CD4-positive, alpha-beta T cell treated with Interleukin-12 subunit alpha and Interleukin-12 subunit beta, for 1 hour (primary cell): ENCODE measurements around the gene ANKRD55.
A peak's percentile ranks its signal among the peaks of the same experiment; 100 is the strongest.
"Not testable (repeated sequence)": the region's sequence is repeated elsewhere in the genome, so short reads cannot be mapped to it uniquely, and the experiment has no call there.

Experiments used
- DNase-seq: peaks from one replicate; pipeline ENCODE4 v3.0.0-alpha.2; 2020

Gene ANKRD55

GRCh38 chr5:56166671-56167385 lies 66.3 kb downstream of the ANKRD55 start:
- DNase-seq, result no peak

- DNase-seq, result no peak
Measured at GRCh38 chr5:56164376-56164775, 68.8 kb downstream of the ANKRD55 start.

- no peak for DNase-seq
Measured at GRCh38 chr5:56161927-56162326, 71.2 kb downstream of the ANKRD55 start.

GRCh38 chr5:56161439-56161823 lies 71.7 kb downstream of the ANKRD55 start:
- DNase-seq, result no peak

- no peak for DNase-seq
Measured at GRCh38 chr5:56160723-56161438, 72.2 kb downstream of the ANKRD55 start.

- no peak for DNase-seq
Measured at GRCh38 chr5:56159521-56159947, 73.6 kb downstream of the ANKRD55 start.

GRCh38 chr5:56158331-56158960 lies 74.7 kb downstream of the ANKRD55 start:
- no peak for DNase-seq

GRCh38 chr5:56157191-56157621 lies 75.9 kb downstream of the ANKRD55 start:
- not testable (repeated sequence) for DNase-seq

GRCh38 chr5:56156585-56157190 lies 76.4 kb downstream of the ANKRD55 start:
- peak; percentile 31 for DNase-seq

- DNase-seq, result no peak
Measured at GRCh38 chr5:56155992-56156584, 77.0 kb downstream of the ANKRD55 start.

GRCh38 chr5:56154732-56155484 lies 78.2 kb downstream of the ANKRD55 start:
- no peak for DNase-seq

- DNase-seq, result peak; percentile 25
Measured at GRCh38 chr5:56152437-56152836, 80.7 kb downstream of the ANKRD55 start.

GRCh38 chr5:56150756-56151155 lies 82.4 kb downstream of the ANKRD55 start:
- not testable (repeated sequence) for DNase-seq

GRCh38 chr5:56148453-56148971 lies 84.6 kb downstream of the ANKRD55 start:
- peak; percentile 41 for DNase-seq

GRCh38 chr5:56147659-56148230 lies 85.4 kb downstream of the ANKRD55 start:
- DNase-seq, result no peak

GRCh38 chr5:56147106-56147505 lies 86.0 kb downstream of the ANKRD55 start:
- DNase-seq, result no peak

GRCh38 chr5:56146674-56147073 lies 86.5 kb downstream of the ANKRD55 start:
- DNase-seq, result no peak

GRCh38 chr5:56145511-56145910 lies 87.6 kb downstream of the ANKRD55 start:
- no peak for DNase-seq

- no peak for DNase-seq
Measured at GRCh38 chr5:56145106-56145505, 88.0 kb downstream of the ANKRD55 start.

GRCh38 chr5:56144211-56144610 lies 88.9 kb downstream of the ANKRD55 start:
- DNase-seq, result no peak

GRCh38 chr5:56143373-56143714 lies 89.8 kb downstream of the ANKRD55 start:
- DNase-seq, result no peak
